HG02970 (cell line): ENCODE measurements around the gene PRRX1.

Experiments
- ATAC-seq: cut with Tn5 transposase; IDR thresholded peaks from one replicate; pipeline ENCODE4 v1.9.1; 2021; ENCODE audit warnings: mild to moderate bottlenecking, moderate library complexity, moderate number of reproducible peaks; ENCODE audit not compliant: unreplicated experiment, low FRiP score

The PRRX1 gene

DNA sequence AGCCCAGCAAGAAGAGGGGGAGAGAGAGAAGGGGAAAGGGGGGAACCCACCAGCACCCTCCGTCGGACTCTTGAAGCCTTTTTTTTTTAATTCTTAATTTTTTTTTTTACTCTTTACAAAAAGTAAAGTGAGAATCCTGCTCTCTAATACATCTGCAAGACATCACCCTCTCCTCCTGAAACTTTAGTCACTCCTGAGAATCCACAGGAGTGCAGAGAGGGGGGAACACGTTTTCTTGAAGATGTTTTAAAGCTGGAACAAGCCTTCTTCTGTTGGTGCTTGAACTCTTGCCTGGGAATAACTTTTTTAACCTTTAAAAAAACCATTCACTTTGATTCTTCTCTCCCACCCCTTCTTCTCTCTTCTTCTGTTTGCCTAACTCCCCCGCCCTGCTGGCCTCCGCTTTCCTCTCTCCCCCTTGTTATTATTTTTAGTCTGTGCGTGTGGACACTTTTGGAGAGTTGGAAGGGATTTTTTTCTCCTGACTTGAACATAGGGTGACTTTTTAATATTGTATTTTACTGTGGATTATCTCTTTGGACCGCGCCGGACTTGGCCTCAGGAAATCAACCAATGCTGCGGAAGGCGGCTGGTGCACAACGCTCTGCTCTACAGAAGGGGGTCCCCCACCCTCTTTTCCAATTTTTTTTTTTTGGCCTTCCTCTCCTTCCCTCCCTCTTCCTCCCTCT lies 383 bp upstream of the PRRX1 start:
- ATAC-seq: no peak

DNA sequence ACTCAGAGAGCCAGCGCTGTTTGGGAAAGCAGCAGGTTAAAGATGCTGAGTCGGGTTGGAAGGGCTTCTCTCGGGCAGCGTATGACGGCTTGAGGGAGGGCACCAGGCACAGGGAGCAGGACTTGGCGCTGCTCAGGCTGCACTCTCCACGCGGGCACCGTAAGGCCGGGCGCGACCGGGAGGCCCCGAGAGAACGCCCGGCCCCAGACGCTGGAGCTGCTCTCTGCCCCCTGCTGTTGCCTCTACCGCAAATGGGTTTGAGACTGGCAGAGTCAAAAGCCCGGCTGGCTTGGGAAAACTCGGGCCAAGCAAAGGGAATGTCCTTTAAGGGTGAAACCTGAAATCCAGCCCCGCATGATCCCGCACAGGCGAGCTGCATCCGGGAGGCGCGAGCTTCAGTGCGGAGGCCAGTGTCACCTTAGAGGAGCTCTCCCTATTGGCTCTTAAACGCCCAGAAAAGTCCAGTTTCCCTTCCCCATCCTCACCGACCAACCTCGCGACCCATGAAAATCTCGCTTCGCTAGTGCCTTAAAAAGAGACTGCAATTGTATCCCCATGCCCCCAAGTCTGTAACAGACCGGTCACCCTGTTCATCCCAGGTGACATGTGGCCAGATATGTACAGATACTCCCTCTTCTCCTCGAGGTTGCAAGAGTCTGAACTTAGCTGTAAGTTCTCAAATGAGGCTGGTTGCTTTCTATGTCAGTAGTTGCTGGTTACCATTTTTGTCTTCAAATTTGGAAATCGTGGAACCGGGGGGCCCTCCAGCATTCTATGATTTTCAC lies 1.1 kb downstream of the PRRX1 start:
- no peak for ATAC-seq

DNA sequence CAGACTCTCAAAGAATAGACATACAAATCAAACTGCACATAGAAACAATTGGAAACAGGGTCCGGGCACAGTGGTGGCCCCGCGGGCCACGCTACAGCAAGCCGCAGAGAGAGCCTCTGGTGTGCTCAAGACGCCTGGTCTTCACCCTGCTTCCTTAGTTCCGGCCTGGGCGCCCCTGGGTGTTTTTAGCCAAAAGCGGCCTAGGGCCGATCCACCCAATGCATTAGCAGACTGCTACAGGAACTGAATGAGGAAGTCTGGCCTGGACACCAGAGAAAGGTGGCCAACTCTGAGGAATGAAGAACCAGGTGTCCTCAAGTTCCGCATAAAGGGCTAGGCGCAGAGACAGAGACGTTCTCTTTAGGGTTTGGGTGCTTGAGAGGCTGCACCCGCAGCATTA lies 1.7 kb downstream of the PRRX1 start:
- no peak for ATAC-seq

DNA sequence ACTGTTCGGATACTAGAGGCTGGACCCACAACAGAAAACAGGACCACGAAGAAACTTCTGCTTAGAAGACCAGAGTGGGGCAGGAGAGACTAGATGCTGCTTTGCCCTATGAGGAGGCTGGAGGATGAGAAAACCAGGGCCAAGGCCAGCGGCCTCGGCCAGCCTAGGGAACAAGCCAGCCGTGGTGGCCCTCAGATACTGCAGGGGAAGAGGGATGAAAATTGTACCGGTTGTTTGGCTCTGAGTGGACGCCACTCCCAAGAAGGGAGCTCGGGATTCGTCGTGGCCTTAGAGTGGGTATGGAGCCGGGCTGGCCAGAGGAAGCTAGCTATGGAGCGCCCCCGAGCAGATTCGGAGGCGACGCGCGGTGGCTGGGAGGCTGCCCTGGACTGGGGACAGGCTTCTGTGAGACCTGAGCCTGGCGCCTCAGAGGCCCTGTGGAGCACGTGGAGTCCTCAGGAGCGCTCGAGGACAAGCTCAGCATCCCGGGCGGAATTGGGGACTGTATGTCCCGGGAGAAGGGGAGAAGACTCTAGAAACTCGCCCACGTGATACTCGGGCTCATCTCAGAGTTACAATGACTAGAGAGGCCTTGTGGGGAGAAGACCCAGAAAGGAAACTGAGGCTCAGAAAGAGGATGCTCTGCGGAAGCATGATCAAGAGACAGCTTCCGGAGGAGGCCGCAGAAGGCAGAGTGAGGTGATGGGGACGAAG lies 2.8 kb downstream of the PRRX1 start:
- ATAC-seq: no peak

DNA sequence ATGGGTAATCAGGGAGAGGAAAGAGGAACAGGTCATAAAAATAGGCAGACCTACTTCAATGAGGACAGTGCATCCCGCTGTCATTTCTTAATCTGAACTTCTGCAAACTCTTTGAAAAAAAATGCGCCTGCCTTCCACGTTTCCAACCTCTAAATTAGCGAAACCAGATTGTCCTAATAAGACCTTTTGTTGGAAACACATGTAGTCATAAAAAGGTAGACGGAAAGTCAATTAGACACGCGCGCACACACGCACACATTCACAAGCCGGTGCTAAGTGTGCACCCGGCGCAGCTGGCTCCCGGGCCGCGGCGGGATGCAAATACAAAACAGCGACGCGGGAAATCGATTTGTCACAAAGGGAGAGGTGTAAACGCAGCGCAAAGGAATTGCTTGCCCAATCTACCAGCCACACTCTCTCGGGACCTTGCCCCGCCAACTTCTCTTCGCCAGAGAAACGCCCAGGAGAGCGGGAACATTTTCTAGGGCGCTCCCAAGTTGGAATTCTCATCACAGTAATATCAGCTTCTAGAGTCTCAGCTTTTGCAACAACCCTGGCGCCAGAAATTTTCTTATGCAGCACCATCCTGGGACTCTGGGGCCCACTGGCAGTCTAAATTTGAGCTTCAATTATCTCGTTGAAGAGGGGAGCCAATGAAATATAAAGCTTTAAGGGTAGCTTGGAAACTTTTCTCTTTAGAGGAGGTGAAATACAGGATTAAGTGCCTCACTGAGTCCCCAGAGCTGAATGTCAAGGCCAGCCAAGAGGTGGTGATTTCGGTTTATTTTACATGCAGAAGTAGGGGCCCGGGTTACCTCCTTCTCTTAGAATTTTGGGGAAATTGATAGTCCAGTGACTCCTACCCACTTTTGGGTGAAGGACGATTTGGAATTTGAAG lies 4.5 kb downstream of the PRRX1 start:
- ATAC-seq: no peak

DNA sequence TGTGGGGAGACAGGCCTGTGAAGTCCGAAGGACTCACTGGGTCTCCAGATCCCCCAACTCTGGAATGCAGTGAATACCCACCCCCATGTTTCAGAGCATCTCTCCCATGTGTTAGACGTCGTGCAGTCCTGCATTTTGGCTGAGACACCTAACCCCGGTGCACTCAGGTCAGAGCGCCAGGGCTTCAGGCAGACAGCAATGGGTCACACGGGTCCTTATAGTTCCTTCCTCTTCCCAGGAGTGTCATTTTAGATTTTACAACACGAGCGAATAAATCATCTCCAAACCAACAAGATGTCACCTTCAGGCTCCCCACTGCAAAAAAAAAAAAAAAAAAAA lies 5.1 kb downstream of the PRRX1 start:
- ATAC-seq: no peak

DNA sequence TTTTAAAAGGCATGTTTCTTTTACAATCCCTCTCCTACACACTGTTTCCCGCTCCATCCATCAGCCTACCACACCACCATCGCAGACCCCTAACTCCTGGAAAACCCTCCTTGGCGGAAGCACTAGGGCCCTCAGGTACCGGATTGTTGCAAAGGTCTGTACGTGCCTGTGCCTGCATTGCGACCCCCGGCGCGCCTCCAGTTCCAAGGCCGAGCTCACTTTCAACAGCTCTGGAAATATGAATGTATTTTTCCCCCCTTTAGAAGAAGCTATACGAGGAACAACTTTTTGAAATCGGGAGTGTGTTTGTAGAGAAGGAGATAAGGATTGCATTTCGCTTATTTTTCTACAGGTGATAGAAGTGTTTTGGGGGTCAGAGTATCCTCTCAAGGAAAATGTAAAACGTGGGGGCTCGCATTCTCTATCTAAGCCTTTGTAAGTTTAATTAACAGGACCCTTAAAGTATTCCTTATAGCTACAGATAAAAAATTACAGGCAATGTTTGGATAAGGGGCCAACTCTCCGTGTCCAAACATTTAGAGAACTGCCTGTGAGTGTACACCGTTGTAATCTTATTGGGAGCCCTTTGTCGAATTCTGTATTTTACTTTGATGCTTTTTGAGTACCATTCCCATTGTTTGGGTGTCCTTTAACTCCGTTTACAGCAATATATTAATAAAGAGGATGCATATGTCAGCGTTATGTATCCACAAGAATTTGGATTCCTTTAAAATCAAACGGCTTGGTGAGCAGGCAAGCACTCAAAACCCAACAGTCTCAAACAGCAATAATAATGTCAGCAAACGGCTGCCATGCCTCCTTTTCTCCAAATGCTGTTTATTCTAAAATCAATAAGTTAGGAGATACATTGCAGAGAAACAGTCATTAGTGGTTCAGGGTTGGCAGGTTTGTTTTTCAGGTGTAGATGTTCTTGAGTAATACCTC lies 5.9 kb downstream of the PRRX1 start:
- no peak for ATAC-seq

DNA sequence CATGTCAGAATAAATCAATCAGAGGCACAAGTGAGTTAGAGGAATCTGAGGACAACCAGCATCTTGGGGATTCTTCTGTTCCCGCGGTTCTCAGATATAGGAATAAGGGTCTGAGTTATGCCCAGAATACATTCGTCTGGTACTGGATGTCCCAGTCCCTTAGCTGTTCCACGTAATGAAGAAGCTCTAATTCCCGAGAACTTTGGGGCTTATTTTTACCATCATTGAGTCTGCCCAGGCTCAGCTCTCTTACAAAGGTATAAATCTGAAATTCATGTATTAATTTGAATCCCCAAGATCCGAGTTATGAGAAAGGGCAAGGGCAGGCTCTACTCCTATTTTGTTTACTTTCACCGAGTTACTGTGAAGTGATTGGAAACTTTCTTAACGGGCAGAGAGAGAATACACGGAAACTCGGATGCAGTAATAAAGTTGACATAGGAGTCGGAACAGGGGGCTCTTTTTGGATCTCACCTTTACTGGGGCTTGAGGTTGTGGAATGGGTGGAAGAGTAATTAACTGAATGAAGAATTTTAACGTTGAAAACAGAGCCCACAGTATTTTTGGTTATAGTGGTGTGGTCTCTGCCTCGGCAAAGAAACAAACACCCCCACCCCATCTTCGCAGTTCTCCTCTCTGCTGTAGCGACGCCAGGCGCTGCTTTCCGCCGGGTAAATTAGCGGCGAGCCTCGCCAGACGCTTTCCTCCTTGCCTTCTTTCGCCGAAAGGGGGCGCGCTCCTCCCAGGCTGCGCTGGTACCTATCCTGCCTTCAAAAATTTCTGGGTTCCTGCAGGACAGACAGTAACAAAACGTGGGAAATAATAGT lies 7.1 kb downstream of the PRRX1 start:
- no peak for ATAC-seq

DNA sequence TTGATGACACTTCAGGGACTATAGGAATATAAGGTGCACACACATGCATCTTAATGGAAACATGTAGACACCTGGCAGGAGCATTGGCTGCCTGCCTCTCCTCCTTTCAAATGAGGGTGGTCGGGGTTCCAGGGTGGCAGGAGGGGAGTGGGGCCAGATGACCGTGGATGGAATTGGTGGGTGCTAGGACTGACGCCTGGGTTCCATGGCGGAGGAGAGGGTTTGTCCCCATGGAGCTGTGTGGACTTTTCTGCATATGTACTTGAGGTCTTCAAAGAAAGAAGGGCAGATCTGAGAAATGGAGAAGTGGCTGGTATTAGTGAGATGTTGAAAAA lies 7.7 kb downstream of the PRRX1 start:
- no peak for ATAC-seq

DNA sequence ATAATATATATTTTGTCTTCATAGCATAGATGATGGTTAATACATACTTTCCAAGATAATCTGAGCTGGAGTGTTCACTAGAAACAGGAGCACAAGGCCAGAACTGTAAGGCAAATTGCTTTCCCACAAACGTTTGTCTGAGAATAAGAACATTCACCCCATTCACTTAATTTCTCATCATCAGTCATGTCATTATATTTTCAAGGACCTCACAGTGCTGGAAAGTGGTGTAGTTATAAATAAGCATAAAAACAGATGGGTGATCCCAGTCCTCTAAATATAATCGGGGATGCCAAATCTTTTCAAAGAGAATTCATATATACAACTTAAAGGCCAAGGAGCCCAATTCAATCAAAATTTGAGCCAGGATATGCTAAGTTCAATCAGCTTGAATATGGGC lies 8.4 kb downstream of the PRRX1 start:
- no peak for ATAC-seq

DNA sequence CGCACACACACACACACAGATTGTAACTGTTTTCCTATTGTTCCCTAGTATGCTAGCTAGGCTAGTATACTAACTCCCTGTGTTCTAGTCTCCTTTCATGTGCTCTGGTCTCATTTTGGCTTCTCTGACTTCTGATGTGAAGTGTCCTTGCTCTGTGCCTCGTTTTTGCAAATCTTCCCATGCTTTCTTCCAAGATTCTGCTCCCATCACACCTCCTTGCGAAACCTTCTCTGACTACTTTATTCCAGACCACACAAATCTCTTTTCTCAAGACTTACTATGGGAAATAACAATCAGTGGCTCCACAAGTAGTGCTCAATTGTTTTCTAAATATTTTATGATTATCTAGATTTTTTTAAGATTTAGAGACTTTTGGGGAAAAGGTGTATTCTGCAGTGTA lies 10.3 kb downstream of the PRRX1 start:
- no peak for ATAC-seq

DNA sequence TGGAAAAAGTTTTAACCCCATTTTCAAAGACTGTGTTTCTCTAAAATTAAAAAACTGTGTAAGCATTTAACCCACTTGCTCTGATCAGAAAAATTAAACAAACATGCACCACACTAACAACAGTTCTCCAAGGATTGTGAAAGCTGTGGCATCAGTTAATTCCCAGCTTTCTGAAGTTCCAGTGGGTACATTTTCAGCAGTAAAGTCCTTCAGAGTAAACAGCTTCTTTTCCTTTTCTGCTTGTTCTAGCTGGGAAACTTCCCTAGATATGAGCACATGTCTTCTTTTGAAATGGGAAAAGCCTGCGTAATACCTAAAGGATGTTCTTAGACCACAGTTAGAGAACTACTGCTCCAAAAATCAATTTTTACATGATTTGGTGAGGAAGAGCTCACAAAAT lies 11.1 kb downstream of the PRRX1 start:
- ATAC-seq: no peak

DNA sequence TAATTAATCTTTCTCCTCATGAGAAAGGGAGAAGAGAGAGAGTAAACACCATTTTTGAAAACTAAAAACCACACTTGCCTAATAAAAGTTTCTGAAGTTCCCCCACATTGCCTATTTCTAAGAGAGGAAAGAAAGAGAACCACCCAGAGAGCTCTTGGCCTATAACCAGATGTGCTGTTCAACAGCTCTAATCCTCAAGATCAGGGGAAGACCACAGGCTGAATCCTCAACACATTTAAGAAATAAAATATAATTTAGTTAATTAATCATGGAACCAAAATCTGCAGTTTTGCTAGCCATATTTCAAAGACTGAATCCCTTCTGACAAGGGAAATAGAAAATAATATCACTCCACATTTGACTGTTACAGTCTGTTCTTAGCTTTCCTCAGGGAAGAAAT lies 11.9 kb downstream of the PRRX1 start:
- ATAC-seq: no peak

DNA sequence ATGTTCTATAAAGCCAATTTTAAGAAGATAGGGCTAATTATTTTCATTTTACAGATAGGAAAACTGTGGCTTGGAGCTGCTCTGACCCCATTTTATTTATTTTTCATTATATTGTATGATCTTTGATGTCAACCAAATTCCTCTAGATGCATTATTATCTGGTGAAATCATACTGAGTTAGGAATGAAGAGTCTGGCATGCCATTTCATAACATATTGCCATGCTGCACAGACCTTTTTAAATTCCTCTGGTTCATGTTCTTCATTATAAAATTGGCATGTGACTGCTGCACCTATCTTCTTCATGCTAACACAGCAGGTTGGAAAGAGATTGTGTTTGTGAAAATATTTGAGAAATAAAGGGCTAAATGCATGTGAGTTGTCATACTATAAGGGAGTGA lies 12.7 kb downstream of the PRRX1 start:
- ATAC-seq: no peak

DNA sequence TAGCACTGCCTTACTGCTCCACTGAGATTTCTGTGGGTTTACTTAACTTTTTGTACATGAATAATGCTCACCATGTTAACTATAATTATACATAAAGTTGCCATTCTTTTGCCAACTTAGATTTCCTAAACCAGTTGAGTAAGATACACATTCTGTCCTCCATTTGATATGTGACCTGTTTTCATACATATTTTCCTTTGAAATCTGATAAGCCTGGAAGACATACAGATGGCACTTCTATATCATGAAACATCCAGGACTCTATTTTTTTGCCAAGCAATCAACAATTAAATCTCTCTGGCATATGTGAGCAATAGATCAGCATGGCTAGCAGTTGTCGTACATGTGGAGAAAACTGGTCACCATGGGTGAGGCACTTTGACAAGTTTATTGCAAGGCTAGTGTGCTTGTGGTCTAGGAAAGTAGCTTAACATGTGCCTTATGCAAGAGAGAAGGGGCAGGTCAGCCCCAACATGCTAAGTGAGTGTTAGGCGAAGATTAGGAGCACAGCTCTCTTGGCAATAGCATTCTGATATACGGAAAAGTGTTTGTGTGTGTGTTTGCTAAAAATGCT lies 14.2 kb downstream of the PRRX1 start:
- no peak for ATAC-seq

DNA sequence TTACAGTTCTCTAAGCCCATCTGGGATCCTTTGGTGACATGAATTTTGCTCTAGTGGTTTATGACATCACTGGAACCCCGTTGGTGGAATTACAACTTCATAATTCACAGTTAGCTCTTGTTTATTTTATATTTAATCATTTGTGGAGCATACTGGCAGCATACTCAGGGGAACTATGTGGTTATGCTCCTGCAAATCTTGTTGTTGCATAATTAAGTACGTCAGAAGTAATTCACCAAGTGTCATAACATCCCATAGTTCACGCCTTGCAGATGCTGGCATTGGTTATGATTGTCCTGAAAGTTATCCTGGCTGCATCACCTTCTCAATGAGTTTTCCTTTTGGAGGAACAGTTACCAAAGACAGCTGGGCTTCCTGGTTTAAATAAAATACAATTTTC lies 16.5 kb downstream of the PRRX1 start:
- no peak for ATAC-seq

DNA sequence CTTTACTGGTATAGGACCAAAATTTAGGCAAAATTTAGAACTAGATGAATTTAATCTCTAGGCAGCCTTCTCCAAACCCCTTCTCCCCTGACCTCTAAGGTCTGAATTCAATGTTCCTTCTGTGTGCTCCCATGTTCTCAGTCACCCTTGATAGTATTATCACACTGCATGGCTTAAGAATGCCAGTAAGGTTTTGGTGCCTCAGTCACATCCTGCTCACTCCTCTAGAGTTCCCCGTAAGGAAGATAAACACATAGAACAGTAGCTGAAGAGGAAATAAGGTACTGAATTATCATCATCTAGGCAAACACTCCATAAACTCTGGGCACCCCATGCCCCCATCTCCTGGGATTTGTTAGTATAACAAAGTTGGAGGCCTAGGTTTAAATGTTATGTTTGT lies 18.2 kb downstream of the PRRX1 start:
- ATAC-seq: no peak

DNA sequence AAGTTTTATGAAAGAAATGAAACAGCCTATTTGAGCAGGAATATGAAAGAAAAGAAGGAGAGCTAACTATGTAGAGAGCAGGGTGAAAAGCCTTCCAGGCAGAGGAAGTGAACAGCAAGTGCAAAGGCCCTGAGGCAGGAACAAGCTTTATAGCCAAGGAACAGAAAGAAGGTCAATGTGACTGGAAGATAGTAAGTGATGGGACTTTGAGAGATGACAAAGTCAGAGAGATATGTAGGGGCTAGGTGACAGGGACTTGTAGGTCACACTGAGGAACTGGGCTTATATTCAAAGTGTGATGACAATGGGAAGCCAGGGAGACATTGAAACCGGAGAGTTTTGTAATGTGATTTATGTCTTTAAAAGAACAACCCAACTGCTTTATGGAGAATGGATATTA lies 18.9 kb downstream of the PRRX1 start:
- no peak for ATAC-seq

DNA sequence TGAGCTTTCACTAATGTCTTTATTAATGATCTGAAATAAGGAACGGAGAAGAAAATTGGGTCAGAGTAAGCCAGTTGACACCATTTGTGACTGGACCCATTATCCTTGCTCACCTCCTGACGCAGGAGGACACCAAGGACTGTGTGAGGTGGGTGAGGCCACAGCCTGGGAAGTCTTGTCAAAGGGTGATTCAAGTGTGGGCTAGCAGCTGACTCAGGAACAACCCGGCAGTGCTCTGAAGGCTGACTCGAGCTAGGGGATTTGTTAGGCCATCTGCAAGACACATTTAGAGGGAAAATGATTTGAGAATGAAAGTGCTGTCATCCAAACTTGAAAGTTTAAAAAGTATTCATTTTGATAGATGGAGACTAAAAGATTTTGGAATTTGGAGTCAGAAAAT lies 21.2 kb downstream of the PRRX1 start:
- no peak for ATAC-seq
